Mesothelial cell of epicardium (in vitro differentiated cells): ENCODE measurements around the gene PURA. TPM values are rescaled to one million over a fixed set of nuclear protein-coding genes. Genes with fewer than 3 reads are reported as not detected.
"Not testable (repeated sequence)": the region's sequence is repeated elsewhere in the genome, so short reads cannot be mapped to it uniquely, and the experiment has no call there.

Experiments
- DNase-seq, 2 experiments: peaks; one replicate each; pipeline ENCODE4 v3.0.0; 2021; ENCODE audit warnings: low spot score in 2 of 2; ENCODE audit not compliant: unreplicated experiment in 2 of 2
- H3K27ac Mint-ChIP-seq: 2 replicates; pipeline ENCODE4 v1.8.0; 2021; ENCODE audit warnings: mixed read lengths
- H3K27me3 Mint-ChIP-seq: 2 replicates; pipeline ENCODE4 v1.8.0; 2021; ENCODE audit warnings: low read depth, mixed read lengths
- H3K36me3 Mint-ChIP-seq: 2 replicates; pipeline ENCODE4 v1.8.0; 2021; ENCODE audit warnings: mixed read lengths
- H3K4me1 Mint-ChIP-seq: 2 replicates; pipeline ENCODE4 v1.8.0; 2021; ENCODE audit warnings: mixed read lengths
- H3K4me3 Mint-ChIP-seq: 2 replicates; pipeline ENCODE4 v1.8.0; 2021; ENCODE audit warnings: mild to moderate bottlenecking, moderate library complexity, mixed read lengths
- H3K9me3 Mint-ChIP-seq: 2 replicates; pipeline ENCODE4 v1.8.0; 2021; ENCODE audit warnings: mixed read lengths
- CTCF ChIP-seq: fragments of 200-600 bp; sonication (generic); IDR thresholded peaks from one replicate; pipeline ENCODE4 v1.5.0; 2021; ENCODE audit warnings: antibody characterized with exemption; ENCODE audit not compliant: unreplicated experiment
- total RNA-seq: library from RNA; stranded (reverse); gene quantifications from 3 replicates; pipeline ENCODE4 v1.2.1, GENCODE V29; 2021

The PURA gene
- total RNA-seq, 1 donor from 2014 or later = 8.3 TPM

- no peak for TF ChIP-seq CTCF
- Mint-ChIP-seq H3K36me3 (no peaks in the 10 kb centered on the region), H3K4me1 (peaks cover 24% of the 10 kb centered on the region), H3K9me3 (no peaks in the 10 kb centered on the region), H3K4me3 (peak overlapping the region; percentile 1), H3K27me3 (peaks cover 34% of the 10 kb centered on the region), H3K27ac (peak overlapping the region; percentile 17)
- no peak for DNase-seq
Observed at GRCh38 chr5:140151144-140152021, 37.5 kb downstream of the PURA start.

GRCh38 chr5:140152022-140152999 lies 38.4 kb downstream of the PURA start:
- no peaks in the 10 kb centered on the region for H3K36me3 Mint-ChIP-seq

GRCh38 chr5:140153255-140153654 lies 39.3 kb downstream of the PURA start:
- TF ChIP-seq CTCF = no peak
- Mint-ChIP-seq H3K36me3 (no peaks in the 10 kb centered on the region), H3K4me3 (no peak overlapping the region), H3K27ac (peak overlapping the region; percentile 22), H3K27me3 (peaks cover 15% of the 10 kb centered on the region), H3K9me3 (no peaks in the 10 kb centered on the region), H3K4me1 (peaks cover 25% of the 10 kb centered on the region)
- DNase-seq = no peak

More at GRCh38 chr5:140152022-140152999, 38.4 kb downstream of the PURA start:
- TF ChIP-seq CTCF = no peak
- peak in 1 of 2 experiments; percentile 51 for DNase-seq
- Mint-ChIP-seq H3K4me1 (peaks cover 25% of the 10 kb centered on the region), H3K9me3 (no peaks in the 10 kb centered on the region), H3K27ac (peak overlapping the region; percentile 17), H3K27me3 (peaks cover 24% of the 10 kb centered on the region), H3K4me3 (peak overlapping the region; percentile 1)

GRCh38 chr5:140153905-140154304 lies 40.0 kb downstream of the PURA start:
- H3K4me1 Mint-ChIP-seq = peaks cover 25% of the 10 kb centered on the region

GRCh38 chr5:140154710-140155381 lies 40.9 kb downstream of the PURA start:
- not testable (repeated sequence) for H3K9me3 Mint-ChIP-seq, DNase-seq, H3K36me3 Mint-ChIP-seq, H3K27ac Mint-ChIP-seq, H3K27me3 Mint-ChIP-seq, H3K4me3 Mint-ChIP-seq
- H3K4me1 Mint-ChIP-seq = peaks cover 25% of the 10 kb centered on the region

More at GRCh38 chr5:140153905-140154304, 40.0 kb downstream of the PURA start:
- H3K27me3 Mint-ChIP-seq = peaks cover 12% of the 10 kb centered on the region
- H3K36me3 Mint-ChIP-seq = no peaks in the 10 kb centered on the region
- DNase-seq = no peak
- no peaks in the 10 kb centered on the region for H3K9me3 Mint-ChIP-seq
- H3K27ac Mint-ChIP-seq = no peak overlapping the region
- H3K4me3 Mint-ChIP-seq = no peak overlapping the region
- no peak for TF ChIP-seq CTCF
